Uterus (tissue), 4 donors: ENCODE measurements around the gene FSTL5. TPM values are rescaled to one million over a fixed set of nuclear protein-coding genes. Genes with fewer than 3 reads are reported as not detected.

Source experiments
- DNase-seq, 2 donors: peaks; one replicate each; pipeline ENCODE4 v3.0.0-alpha.2; 2019 to 2020
- H3K27ac ChIP-seq, 2 donors: fragments of 200-600 bp; sonication (generic); 1 replicate in 1 of 2; 2 replicates in 1 of 2; pipeline ENCODE4 v1.5.1; 2016 to 2018
- H3K27me3 ChIP-seq, 2 donors: fragments of 200-600 bp; sonication (generic); one replicate each; pipeline ENCODE4 v1.5.1; 2018 to 2019; ENCODE audit warnings: control low read depth in 1 of 2
- H3K36me3 ChIP-seq, 2 donors: fragments of 200-600 bp; sonication (generic); one replicate each; pipeline ENCODE4 v1.5.1; 2019; ENCODE audit warnings: control low read depth in 1 of 2
- H3K4me1 ChIP-seq, 2 donors: fragments of 200-600 bp; sonication (generic); one replicate each; pipeline ENCODE4 v1.5.1; 2018 to 2019; ENCODE audit warnings: control low read depth in 1 of 2
- H3K4me3 ChIP-seq, 2 donors: fragments of 200-600 bp; sonication (generic); 1 replicate in 1 of 2; 2 replicates in 1 of 2; pipeline ENCODE4 v1.5.1; 2018 to 2019; ENCODE audit warnings: mild to moderate bottlenecking in 1 of 2
- H3K9me3 ChIP-seq, 2 donors: fragments of 200-600 bp; sonication (generic); one replicate each; pipeline ENCODE4 v1.5.1; 2019; ENCODE audit warnings: control low read depth in 1 of 2
- POLR2A ChIP-seq, 2 donors: fragments of 450-650 bp; IDR thresholded peaks; one replicate each; pipeline ENCODE4 v1.6.1; 2016; ENCODE audit warnings: antibody characterized with exemption in 2 of 2, mild to moderate bottlenecking in 1 of 2, moderate library complexity in 1 of 2
- intact Hi-C: fragments of 100-400 bp; cut with DNase I; formaldehyde crosslinking; loops from one replicate; pipeline ENCODE4 v1.15.1; 2023; ENCODE audit warnings: low total_unique reads
- total RNA-seq, 4 donors: library from RNA; depleted of rRNA in 3 of 4; stranded (reverse); fragments of >200 nt in 3 of 4; gene quantifications; one replicate each; pipeline versions ENCODE4 v1.1.0 to v1.2.4, GENCODE V29; 2014 to 2023
- TF ChIP-seq, protein P1 (sequence below), 4 experiments: fragments of 200-600 bp in 2 of 4; fragments of 450-650 bp in 2 of 4; sonication (generic) in 2 of 4; IDR thresholded peaks; one replicate each; pipeline ENCODE4 v1.5.1; 2016 to 2019; ENCODE audit warnings: antibody characterized with exemption in 4 of 4, mild to moderate bottlenecking in 2 of 4, moderate library complexity in 1 of 4
- donor health status: DM: yes; HTN: yes; CAD: no.

The FSTL5 gene
- total RNA-seq, 4 donors from 2014 or later, result 2.4 TPM; not detected in 3

DNA sequence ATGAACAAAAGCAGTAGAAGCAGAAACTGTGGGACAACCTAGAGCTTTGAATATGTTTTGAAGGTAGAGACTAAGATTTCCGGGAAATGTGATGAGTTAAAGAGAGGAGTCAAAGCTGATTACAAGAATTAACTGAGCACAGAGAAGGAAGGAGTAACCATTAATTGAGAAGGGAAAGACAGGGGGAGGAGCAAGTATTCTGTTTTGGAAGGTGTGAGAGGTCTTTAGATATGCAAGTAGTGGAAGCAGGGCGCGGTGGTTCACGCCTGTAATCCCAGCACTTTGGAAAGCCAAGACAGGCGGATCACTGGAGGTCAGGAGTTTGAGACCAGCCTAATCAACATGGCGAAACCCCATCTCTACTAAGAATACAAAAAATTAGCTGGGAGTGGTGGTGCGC lies 171.5 kb downstream of the FSTL5 start:
- Histone ChIP-seq H3K36me3 (no peaks in the 10 kb centered on the region), H3K4me1 (no peaks in the 10 kb centered on the region), H3K4me3 (no peak overlapping the region), H3K27me3 (no peaks in the 10 kb centered on the region), H3K27ac (no peak overlapping the region), H3K9me3 (no peaks in the 10 kb centered on the region)
- DNase-seq, result no peak
- intact Hi-C loops, result no loop called here
- TF ChIP-seq, protein P1, sequence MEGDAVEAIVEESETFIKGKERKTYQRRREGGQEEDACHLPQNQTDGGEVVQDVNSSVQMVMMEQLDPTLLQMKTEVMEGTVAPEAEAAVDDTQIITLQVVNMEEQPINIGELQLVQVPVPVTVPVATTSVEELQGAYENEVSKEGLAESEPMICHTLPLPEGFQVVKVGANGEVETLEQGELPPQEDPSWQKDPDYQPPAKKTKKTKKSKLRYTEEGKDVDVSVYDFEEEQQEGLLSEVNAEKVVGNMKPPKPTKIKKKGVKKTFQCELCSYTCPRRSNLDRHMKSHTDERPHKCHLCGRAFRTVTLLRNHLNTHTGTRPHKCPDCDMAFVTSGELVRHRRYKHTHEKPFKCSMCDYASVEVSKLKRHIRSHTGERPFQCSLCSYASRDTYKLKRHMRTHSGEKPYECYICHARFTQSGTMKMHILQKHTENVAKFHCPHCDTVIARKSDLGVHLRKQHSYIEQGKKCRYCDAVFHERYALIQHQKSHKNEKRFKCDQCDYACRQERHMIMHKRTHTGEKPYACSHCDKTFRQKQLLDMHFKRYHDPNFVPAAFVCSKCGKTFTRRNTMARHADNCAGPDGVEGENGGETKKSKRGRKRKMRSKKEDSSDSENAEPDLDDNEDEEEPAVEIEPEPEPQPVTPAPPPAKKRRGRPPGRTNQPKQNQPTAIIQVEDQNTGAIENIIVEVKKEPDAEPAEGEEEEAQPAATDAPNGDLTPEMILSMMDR (IDR thresholded peaks at IDR 0.05), result no peak
- TF ChIP-seq POLR2A (IDR thresholded peaks at IDR 0.05), result no peak

GRCh38 chr4:161991811-161992210 lies 172.0 kb downstream of the FSTL5 start:
- TF ChIP-seq, protein P1 (IDR thresholded peaks at IDR 0.05), result no peak
- no peak for TF ChIP-seq POLR2A (IDR thresholded peaks at IDR 0.05)
- Histone ChIP-seq H3K4me1 (no peaks in the 10 kb centered on the region), H3K27ac (no peak overlapping the region), H3K9me3 (no peaks in the 10 kb centered on the region), H3K4me3 (no peak overlapping the region), H3K27me3 (no peaks in the 10 kb centered on the region), H3K36me3 (no peaks in the 10 kb centered on the region)
- intact Hi-C loops, result no loop called here
- no peak for DNase-seq

DNA sequence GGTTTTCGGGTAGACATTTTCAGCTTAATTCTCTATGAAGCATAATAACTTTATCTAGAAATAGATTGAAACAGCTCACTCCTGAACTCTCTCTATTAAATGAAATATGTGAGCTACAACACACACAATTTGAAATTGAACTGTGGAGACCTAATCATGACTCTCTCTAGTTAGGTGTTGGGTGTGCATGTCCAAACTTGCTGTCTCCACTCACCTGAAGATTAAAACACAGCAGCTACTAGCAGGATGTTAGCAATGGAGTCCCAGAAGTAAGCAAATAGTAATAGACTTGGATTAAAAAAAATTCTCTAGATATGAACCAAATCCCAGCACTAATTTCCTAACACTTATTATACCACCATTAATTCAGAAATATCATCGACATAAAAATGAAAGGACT lies 173.1 kb downstream of the FSTL5 start:
- no peaks in the 10 kb centered on the region for H3K27me3 ChIP-seq
- H3K27ac ChIP-seq, result no peak overlapping the region
- H3K36me3 ChIP-seq, result no peaks in the 10 kb centered on the region
- H3K4me3 ChIP-seq, result no peak overlapping the region
- no peaks in the 10 kb centered on the region for H3K4me1 ChIP-seq
- DNase-seq, result no peak
- H3K9me3 ChIP-seq, result no peaks in the 10 kb centered on the region
- TF ChIP-seq, protein P1 (IDR thresholded peaks at IDR 0.05), result no peak
- TF ChIP-seq POLR2A (IDR thresholded peaks at IDR 0.05), result no peak
- intact Hi-C loops, result no loop called here

GRCh38 chr4:161988946-161989345 lies 174.9 kb downstream of the FSTL5 start:
- H3K27me3 ChIP-seq, result no peaks in the 10 kb centered on the region
- no peaks in the 10 kb centered on the region for H3K9me3 ChIP-seq
- no peak for DNase-seq
- intact Hi-C loops, result no loop called here
- TF ChIP-seq, protein P1 (IDR thresholded peaks at IDR 0.05), result no peak
- TF ChIP-seq POLR2A (IDR thresholded peaks at IDR 0.05), result no peak
- no peak overlapping the region for H3K27ac ChIP-seq
- no peaks in the 10 kb centered on the region for H3K36me3 ChIP-seq
- no peaks in the 10 kb centered on the region for H3K4me1 ChIP-seq
- no peak overlapping the region for H3K4me3 ChIP-seq

DNA sequence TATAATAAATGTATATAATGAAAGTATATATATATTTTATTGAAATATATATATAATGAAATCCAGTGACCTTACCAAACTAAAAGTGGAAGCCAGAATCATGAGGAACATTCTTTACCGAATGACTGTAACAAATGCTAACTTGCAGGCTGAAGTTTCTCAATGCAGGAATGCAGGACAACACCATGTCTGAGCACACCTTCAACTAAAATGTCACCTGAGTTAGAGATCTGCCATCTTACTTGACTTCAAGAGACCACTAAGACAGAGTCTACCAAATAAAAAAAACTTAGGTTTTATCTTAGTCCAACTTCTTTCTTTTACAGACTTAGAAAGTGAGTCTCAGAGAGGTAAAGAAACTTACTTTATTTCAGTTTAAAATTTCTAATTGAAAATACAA lies 176.2 kb downstream of the FSTL5 start:
- Histone ChIP-seq H3K27ac (no peak overlapping the region), H3K36me3 (no peaks in the 10 kb centered on the region), H3K4me1 (no peaks in the 10 kb centered on the region), H3K9me3 (no peaks in the 10 kb centered on the region), H3K4me3 (no peak overlapping the region), H3K27me3 (no peaks in the 10 kb centered on the region)
- intact Hi-C loops, result no loop called here
- TF ChIP-seq, protein P1 (IDR thresholded peaks at IDR 0.05), result no peak
- TF ChIP-seq POLR2A (IDR thresholded peaks at IDR 0.05), result no peak
- DNase-seq, result no peak
